Colonic mucosa (tissue), 4 donors: ENCODE data around the gene WWC1. TPM values are rescaled to one million over a fixed set of nuclear protein-coding genes. Genes with fewer than 3 reads are reported as not detected.

ENCODE experiments used
- DNase-seq: peaks from one replicate; pipeline ENCODE4 v3.0.0-alpha.2; 2020
- H3K27ac ChIP-seq: fragments of 200-600 bp; one replicate; pipeline ENCODE4 v1.8.0; 2021
- H3K27me3 ChIP-seq: fragments of 200-600 bp; one replicate; pipeline ENCODE4 v1.8.0; 2021
- H3K36me3 ChIP-seq: fragments of 200-600 bp; one replicate; pipeline ENCODE4 v1.8.0; 2021
- H3K4me1 ChIP-seq: fragments of 200-600 bp; one replicate; pipeline ENCODE4 v1.8.0; 2021; ENCODE audit warnings: mild to moderate bottlenecking
- H3K4me3 ChIP-seq: fragments of 200-600 bp; one replicate; pipeline ENCODE4 v1.8.0; 2021
- H3K9ac ChIP-seq, 2 donors: one replicate each; pipeline ENCODE4 v1.7.0; 2013; ENCODE audit warnings: control low read depth in 2 of 2, low read depth in 2 of 2, low read length in 2 of 2
- H3K9me3 ChIP-seq: fragments of 200-600 bp; one replicate; pipeline ENCODE4 v1.8.0; 2021
- intact Hi-C: fragments of 100-400 bp; cut with DNase I; formaldehyde crosslinking; loops from one replicate; pipeline ENCODE4 v1.14.1; 2022
- total RNA-seq, 2 donors: library from RNA; stranded (reverse); fragmentation: NEBNext Ultra II Directional in 1 of 2; extraction: Animal tissue kit (Norgen Biotek cat#: 25700) in 1 of 2; gene quantifications; one replicate each; pipeline ENCODE4 v1.2.1, GENCODE V29; 2021
- TF ChIP-seq, protein P1 (sequence below): fragments of 200-600 bp; IDR thresholded peaks from one replicate; pipeline ENCODE4 v1.8.0; 2022; ENCODE audit warnings: antibody characterized with exemption, mild to moderate bottlenecking
- donor health status: healthy.
- donor health status: DM: no; HTN: no; CAD: no.
- donor health status: DM: no; HTN: no; CAD: no.

Gene WWC1
- total RNA-seq, 2 donors from 2014 or later: 15.3 to 33.3 TPM

DNA sequence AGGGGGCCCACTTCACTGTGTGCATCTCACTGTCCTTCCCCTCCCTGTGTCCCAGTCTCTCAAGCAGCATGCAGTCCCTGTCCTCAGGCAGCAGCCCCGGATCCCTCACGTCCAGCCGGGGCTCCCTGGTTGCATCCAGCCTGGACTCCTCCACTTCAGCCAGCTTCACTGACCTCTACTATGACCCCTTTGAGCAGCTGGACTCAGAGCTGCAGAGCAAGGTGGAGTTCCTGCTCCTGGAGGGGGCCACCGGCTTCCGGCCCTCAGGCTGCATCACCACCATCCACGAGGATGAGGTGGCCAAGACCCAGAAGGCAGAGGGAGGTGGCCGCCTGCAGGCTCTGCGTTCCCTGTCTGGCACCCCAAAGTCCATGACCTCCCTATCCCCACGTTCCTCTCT, 132.0 kb downstream of the WWC1 start:
- intact Hi-C loops: loop anchor here (5.0 kb wide), 1 partner anchor 156 kb away; no protein-coding TSS in a partner anchor

DNA sequence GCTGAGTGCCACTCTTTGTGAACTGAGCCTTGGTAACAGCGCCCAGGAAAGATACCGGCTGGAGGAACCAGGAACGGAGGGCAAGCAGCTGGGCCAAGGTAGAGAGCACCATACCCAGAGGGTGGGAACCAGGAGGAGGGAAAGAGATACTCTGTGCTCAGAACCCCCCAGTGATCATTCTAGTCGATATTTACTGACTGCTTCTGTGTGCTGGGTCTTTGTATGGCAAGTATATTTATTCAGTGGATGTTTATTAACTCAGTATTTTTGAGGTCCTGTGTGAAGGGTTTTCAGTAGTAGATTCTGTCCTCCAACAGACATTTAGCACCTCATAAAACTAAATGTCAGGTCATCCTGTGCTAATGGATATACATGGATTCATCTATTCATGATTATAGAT, 132.5 kb downstream of the WWC1 start:
- Histone ChIP-seq H3K9ac (no peak overlapping the region), H3K27ac (no peak overlapping the region), H3K27me3 (no peaks in the 10 kb centered on the region), H3K4me3 (no peak overlapping the region), H3K9me3 (no peaks in the 10 kb centered on the region), H3K4me1 (no peaks in the 10 kb centered on the region), H3K36me3 (no peaks in the 10 kb centered on the region)
- TF ChIP-seq, protein P1, sequence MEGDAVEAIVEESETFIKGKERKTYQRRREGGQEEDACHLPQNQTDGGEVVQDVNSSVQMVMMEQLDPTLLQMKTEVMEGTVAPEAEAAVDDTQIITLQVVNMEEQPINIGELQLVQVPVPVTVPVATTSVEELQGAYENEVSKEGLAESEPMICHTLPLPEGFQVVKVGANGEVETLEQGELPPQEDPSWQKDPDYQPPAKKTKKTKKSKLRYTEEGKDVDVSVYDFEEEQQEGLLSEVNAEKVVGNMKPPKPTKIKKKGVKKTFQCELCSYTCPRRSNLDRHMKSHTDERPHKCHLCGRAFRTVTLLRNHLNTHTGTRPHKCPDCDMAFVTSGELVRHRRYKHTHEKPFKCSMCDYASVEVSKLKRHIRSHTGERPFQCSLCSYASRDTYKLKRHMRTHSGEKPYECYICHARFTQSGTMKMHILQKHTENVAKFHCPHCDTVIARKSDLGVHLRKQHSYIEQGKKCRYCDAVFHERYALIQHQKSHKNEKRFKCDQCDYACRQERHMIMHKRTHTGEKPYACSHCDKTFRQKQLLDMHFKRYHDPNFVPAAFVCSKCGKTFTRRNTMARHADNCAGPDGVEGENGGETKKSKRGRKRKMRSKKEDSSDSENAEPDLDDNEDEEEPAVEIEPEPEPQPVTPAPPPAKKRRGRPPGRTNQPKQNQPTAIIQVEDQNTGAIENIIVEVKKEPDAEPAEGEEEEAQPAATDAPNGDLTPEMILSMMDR: no peak
- no peak for DNase-seq
- intact Hi-C loops: loop anchor here (5.0 kb wide), 1 partner anchor 157 kb away; no protein-coding TSS in a partner anchor

More for the DNA sequence above, 132.0 kb downstream of the WWC1 start:
- H3K9ac ChIP-seq: no peak overlapping the region
- no peaks in the 10 kb centered on the region for H3K27me3 ChIP-seq
- H3K36me3 ChIP-seq: no peaks in the 10 kb centered on the region
- no peak for DNase-seq
- H3K9me3 ChIP-seq: no peaks in the 10 kb centered on the region
- TF ChIP-seq, protein P1: no peak
- no peaks in the 10 kb centered on the region for H3K4me1 ChIP-seq
- no peak overlapping the region for H3K27ac ChIP-seq
- no peak overlapping the region for H3K4me3 ChIP-seq

DNA sequence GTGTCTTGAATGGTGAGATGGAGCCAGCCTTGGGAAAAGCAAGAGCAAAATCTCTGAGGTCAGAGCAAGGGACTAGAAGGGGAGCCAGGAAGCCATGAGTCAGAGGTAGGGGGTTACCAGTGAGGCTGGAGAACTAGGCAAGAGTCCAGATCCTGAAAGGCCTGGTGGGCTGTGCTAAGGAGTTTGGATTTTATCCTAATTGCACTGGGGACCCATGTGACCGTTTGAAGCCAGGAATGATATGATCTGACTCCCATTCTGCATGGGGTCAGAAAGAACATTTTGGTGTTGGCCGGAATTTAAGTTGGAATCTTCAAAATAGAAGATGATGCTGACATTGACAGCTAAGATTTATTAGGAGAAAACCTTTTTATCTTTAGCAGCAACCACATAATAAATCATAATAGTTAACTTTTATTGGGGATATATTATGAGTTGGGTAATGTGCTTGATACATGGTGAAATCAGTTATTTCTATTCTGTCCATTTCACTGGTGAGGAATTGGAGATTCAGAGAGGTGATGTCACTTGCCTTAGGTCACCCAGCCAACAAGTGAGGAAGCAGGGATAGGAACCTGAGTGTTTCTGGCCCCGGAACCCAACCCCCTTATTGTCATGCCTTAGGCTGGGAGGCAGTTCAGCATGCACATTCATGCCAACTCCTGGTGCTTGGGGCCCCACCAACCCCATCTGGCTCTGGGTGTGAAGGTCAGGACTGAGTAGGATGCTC, 133.3 kb downstream of the WWC1 start:
- Histone ChIP-seq H3K4me1 (no peaks in the 10 kb centered on the region), H3K9ac (no peak overlapping the region), H3K27me3 (no peaks in the 10 kb centered on the region), H3K4me3 (no peak overlapping the region), H3K36me3 (no peaks in the 10 kb centered on the region), H3K27ac (no peak overlapping the region), H3K9me3 (no peaks in the 10 kb centered on the region)
- TF ChIP-seq, protein P1: no peak
- intact Hi-C loops: loop anchor here (5.0 kb wide), 1 partner anchor 157 kb away; no protein-coding TSS in a partner anchor
- no peak for DNase-seq

DNA sequence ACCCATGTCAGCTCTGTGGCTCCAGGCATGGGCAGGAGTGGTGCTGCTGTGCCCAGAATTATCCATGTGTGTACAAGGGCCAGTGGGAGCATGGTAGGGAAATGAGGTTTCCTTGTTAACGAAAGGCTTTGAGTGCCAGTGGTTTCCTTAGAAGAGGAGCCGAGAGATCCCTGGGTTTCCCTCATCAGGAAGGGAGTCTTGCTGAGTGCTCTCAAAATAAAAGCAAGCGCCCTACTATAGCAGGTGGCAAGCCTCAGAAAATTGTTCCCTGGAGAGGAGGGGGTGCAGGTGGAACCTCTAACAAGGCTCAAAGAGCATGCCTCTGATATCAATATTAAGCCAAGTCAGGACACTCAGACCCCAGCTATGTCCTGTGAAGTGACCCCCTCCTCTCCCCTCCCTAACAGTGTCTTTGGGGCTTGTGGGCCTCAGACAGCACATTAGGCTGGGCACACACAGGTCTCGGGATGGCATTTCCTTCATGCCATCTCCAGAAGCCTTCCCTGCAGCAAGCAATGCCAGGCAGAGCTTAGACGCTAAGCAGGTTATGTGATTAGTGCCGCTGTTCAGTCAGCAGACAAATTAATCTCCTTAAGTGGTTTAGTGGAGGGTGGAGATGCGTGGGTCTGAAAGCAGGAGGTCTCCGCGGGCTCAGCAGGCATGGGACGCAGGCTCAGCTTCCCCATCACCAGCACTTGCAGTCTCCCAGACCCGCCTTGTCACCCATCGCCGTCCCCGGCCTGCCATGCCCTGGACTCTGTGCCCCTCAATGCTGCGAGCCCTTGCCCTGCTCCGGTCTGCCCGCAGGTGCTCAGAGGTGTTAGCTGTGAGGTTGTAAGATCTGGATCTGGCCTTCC, 134.8 kb downstream of the WWC1 start:
- TF ChIP-seq, protein P1: no peak
- Histone ChIP-seq H3K9ac (no peak overlapping the region), H3K27ac (no peak overlapping the region), H3K4me1 (no peaks in the 10 kb centered on the region), H3K9me3 (no peaks in the 10 kb centered on the region), H3K36me3 (no peaks in the 10 kb centered on the region), H3K4me3 (no peak overlapping the region), H3K27me3 (no peaks in the 10 kb centered on the region)
- intact Hi-C loops: no loop called here
- no peak for DNase-seq

DNA sequence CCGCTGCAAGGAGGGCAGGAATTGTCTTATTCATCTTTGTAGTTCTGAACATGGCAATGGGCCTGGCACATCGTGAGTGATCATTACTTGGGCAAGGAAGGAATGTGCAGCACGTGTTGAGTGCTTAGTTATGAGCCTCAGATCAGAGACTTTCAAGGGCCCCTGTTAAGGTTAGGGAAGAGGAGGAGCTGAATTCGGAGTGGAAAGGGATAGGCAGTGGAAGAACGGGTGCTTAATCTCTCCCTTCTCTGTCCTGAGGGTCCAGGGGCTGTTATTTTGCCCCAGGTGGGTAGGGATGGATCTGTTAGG, 135.4 kb downstream of the WWC1 start:
- Histone ChIP-seq H3K4me1 (no peaks in the 10 kb centered on the region), H3K9me3 (no peaks in the 10 kb centered on the region), H3K36me3 (no peaks in the 10 kb centered on the region), H3K27me3 (no peaks in the 10 kb centered on the region), H3K4me3 (no peak overlapping the region), H3K9ac (no peak overlapping the region), H3K27ac (no peak overlapping the region)
- intact Hi-C loops: no loop called here
- DNase-seq: no peak
- TF ChIP-seq, protein P1: no peak
